OCI-LY3 (cell line): ENCODE measurements around the gene SMYD3.

ENCODE experiments used
- H2AFZ ChIP-seq: fragments of 200-600, 300-600 bp; shearing (Covaris generic); 2 replicates; pipeline ENCODE4 v1.6.0; 2014; ENCODE audit warnings: antibody characterized with exemption, low read depth, low read length
- H3K27ac ChIP-seq: fragments of 200-600, 300-600 bp; sonication (generic); 2 replicates; pipeline ENCODE4 v1.5.1; 2014; ENCODE audit warnings: mild to moderate bottlenecking, low read length, moderate library complexity, mixed read lengths
- H3K27me3 ChIP-seq: fragments of 200-600, 300-600 bp; sonication (generic); 2 replicates; pipeline ENCODE4 v1.6.1; 2014; ENCODE audit warnings: low read depth, low read length, mixed read lengths
- H3K36me3 ChIP-seq: fragments of 200-600, 300-600 bp; sonication (generic); replicated peaks from 2 replicates; pipeline ENCODE3; 2014; ENCODE audit warnings: low read depth, low read length, mixed read lengths
- H3K4me1 ChIP-seq: fragments of 300-600, 200-600 bp; sonication (generic); 2 replicates; pipeline ENCODE4 v1.6.1; 2014; ENCODE audit warnings: low read length, mixed read lengths
- H3K4me2 ChIP-seq: fragments of 200-600, 300-600 bp; sonication (generic); 2 replicates; pipeline ENCODE4 v1.6.1; 2014; ENCODE audit warnings: low read length, mixed read lengths
- H3K4me3 ChIP-seq: fragments of 300-600, 200-600 bp; sonication (generic); 2 replicates; pipeline ENCODE4 v1.5.1; 2014; ENCODE audit warnings: antibody characterized with exemption, mild to moderate bottlenecking, low read length, moderate library complexity
- H3K79me2 ChIP-seq: fragments of 300-600, 200-600 bp; shearing (Covaris generic); 2 replicates; pipeline ENCODE4 v1.6.1; 2014; ENCODE audit warnings: mild to moderate bottlenecking, low read length, mixed read lengths
- H3K9ac ChIP-seq: fragments of 300-600, 200-600 bp; shearing (Covaris generic); 2 replicates; pipeline ENCODE4 v1.6.0; 2014; ENCODE audit warnings: mild to moderate bottlenecking, low read length, moderate library complexity
- H3K9me3 ChIP-seq: fragments of 200-600, 300-600 bp; shearing (Covaris generic); 2 replicates; pipeline ENCODE4 v1.6.1; 2014; ENCODE audit warnings: low read length, mixed read lengths; ENCODE audit not compliant: insufficient read depth
- H4K20me1 ChIP-seq: fragments of 200-600, 300-600 bp; sonication (generic); 2 replicates; pipeline ENCODE4 v1.6.1; 2016; ENCODE audit warnings: low read length, mixed read lengths; ENCODE audit not compliant: insufficient read depth
- EZH2phosphoT487 ChIP-seq: fragments of 200-600 bp; shearing (Covaris generic); IDR thresholded peaks from 2 replicates; pipeline ENCODE4 v1.6.1; 2018; ENCODE audit warnings: antibody characterized with exemption, mixed run types, low read depth
- TF ChIP-seq, protein P1 (sequence below): fragments of 200-600, 300-600 bp; sonication (generic); IDR thresholded peaks from 2 replicates; pipeline ENCODE4 v1.5.1; 2014; ENCODE audit warnings: antibody characterized with exemption, low read length, low read depth

The SMYD3 gene

GRCh38 chr1:246267896-246268295 is 239.2 kb downstream of the SMYD3 start:
- no peak overlapping the region for H3K4me2 ChIP-seq
- no peak overlapping the region for H3K9ac ChIP-seq
- H3K27me3 ChIP-seq, result no peaks in the 10 kb centered on the region
- H2AFZ ChIP-seq, result no peak overlapping the region
- no peak overlapping the region for H3K4me3 ChIP-seq
- no peaks in the 10 kb centered on the region for H3K79me2 ChIP-seq
- peaks cover 23% of the 10 kb centered on the region for H3K4me1 ChIP-seq
- H3K36me3 ChIP-seq, result peaks cover 12% of the 10 kb centered on the region
- H3K27ac ChIP-seq, result no peak overlapping the region
- peaks cover 6% of the 10 kb centered on the region; the same call in 1 of the 2 replicates for H3K9me3 ChIP-seq
- TF ChIP-seq, protein P1, sequence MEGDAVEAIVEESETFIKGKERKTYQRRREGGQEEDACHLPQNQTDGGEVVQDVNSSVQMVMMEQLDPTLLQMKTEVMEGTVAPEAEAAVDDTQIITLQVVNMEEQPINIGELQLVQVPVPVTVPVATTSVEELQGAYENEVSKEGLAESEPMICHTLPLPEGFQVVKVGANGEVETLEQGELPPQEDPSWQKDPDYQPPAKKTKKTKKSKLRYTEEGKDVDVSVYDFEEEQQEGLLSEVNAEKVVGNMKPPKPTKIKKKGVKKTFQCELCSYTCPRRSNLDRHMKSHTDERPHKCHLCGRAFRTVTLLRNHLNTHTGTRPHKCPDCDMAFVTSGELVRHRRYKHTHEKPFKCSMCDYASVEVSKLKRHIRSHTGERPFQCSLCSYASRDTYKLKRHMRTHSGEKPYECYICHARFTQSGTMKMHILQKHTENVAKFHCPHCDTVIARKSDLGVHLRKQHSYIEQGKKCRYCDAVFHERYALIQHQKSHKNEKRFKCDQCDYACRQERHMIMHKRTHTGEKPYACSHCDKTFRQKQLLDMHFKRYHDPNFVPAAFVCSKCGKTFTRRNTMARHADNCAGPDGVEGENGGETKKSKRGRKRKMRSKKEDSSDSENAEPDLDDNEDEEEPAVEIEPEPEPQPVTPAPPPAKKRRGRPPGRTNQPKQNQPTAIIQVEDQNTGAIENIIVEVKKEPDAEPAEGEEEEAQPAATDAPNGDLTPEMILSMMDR, result no peak
- TF ChIP-seq EZH2phosphoT487, result no peak
- H4K20me1 ChIP-seq, result no peaks in the 10 kb centered on the region

GRCh38 chr1:246267426-246267825 is 239.7 kb downstream of the SMYD3 start:
- TF ChIP-seq, protein P1, result no peak
- TF ChIP-seq EZH2phosphoT487, result no peak
- Histone ChIP-seq H3K27ac (no peak overlapping the region), H2AFZ (no peak overlapping the region), H3K9ac (no peak overlapping the region), H3K36me3 (peaks cover 12% of the 10 kb centered on the region), H3K9me3 (peaks cover 6% of the 10 kb centered on the region; the same call in 1 of the 2 replicates), H3K27me3 (no peaks in the 10 kb centered on the region), H4K20me1 (no peaks in the 10 kb centered on the region), H3K4me1 (peaks cover 23% of the 10 kb centered on the region), H3K4me3 (no peak overlapping the region), H3K79me2 (no peaks in the 10 kb centered on the region), H3K4me2 (no peak overlapping the region)

- TF ChIP-seq, protein P1, result no peak
- no peak for TF ChIP-seq EZH2phosphoT487
- Histone ChIP-seq H3K4me2 (no peak overlapping the region), H3K9me3 (no peaks in the 10 kb centered on the region), H2AFZ (no peak overlapping the region), H3K27ac (no peak overlapping the region), H3K27me3 (no peaks in the 10 kb centered on the region), H3K36me3 (no peaks in the 10 kb centered on the region), H3K79me2 (no peaks in the 10 kb centered on the region), H3K4me1 (peaks cover 10% of the 10 kb centered on the region), H3K9ac (no peak overlapping the region), H4K20me1 (no peaks in the 10 kb centered on the region), H3K4me3 (no peak overlapping the region)
These were observed 241.6 kb downstream of the SMYD3 start for GRCh38 chr1:246265481-246265880.

GRCh38 chr1:246262281-246262680 is 244.8 kb downstream of the SMYD3 start:
- Histone ChIP-seq H3K4me2 (no peak overlapping the region), H3K4me1 (no peaks in the 10 kb centered on the region), H3K36me3 (peaks cover 9% of the 10 kb centered on the region), H3K79me2 (no peaks in the 10 kb centered on the region), H2AFZ (no peak overlapping the region), H3K4me3 (no peak overlapping the region), H3K9me3 (peaks cover 10% of the 10 kb centered on the region), H3K27ac (no peak overlapping the region), H3K27me3 (no peaks in the 10 kb centered on the region), H3K9ac (no peak overlapping the region), H4K20me1 (no peaks in the 10 kb centered on the region)
- TF ChIP-seq, protein P1, result no peak
- no peak for TF ChIP-seq EZH2phosphoT487
